T-helper 2 cell treated with Interferon-gamma antibody and Interleukin-4, amounts not matched to agents 5 μg/mL and 100 μg/mL, for 36 hours (primary cell): ENCODE results near the gene MTM1.

ENCODE experiments used
- DNase-seq: peaks from one replicate; pipeline ENCODE4 v3.0.0; 2021; ENCODE audit warnings: low spot score
- H3K27ac Mint-ChIP-seq: one replicate; pipeline ENCODE4 v1.8.0; 2021; ENCODE audit warnings: mild to moderate bottlenecking, mixed read lengths
- H3K27me3 Mint-ChIP-seq: one replicate; pipeline ENCODE4 v1.8.0; 2021; ENCODE audit warnings: low read depth, mixed read lengths
- H3K36me3 Mint-ChIP-seq: one replicate; pipeline ENCODE4 v1.8.0; 2021; ENCODE audit warnings: low read depth, mixed read lengths
- H3K4me1 Mint-ChIP-seq: one replicate; pipeline ENCODE4 v1.8.0; 2021; ENCODE audit warnings: low read depth, mixed read lengths
- H3K4me3 Mint-ChIP-seq: one replicate; pipeline ENCODE4 v1.8.0; 2022; ENCODE audit warnings: mild to moderate bottlenecking, moderate library complexity, mixed read lengths
- H3K9me3 Mint-ChIP-seq: one replicate; pipeline ENCODE4 v1.8.0; 2021; ENCODE audit warnings: mixed read lengths

Gene MTM1

DNA sequence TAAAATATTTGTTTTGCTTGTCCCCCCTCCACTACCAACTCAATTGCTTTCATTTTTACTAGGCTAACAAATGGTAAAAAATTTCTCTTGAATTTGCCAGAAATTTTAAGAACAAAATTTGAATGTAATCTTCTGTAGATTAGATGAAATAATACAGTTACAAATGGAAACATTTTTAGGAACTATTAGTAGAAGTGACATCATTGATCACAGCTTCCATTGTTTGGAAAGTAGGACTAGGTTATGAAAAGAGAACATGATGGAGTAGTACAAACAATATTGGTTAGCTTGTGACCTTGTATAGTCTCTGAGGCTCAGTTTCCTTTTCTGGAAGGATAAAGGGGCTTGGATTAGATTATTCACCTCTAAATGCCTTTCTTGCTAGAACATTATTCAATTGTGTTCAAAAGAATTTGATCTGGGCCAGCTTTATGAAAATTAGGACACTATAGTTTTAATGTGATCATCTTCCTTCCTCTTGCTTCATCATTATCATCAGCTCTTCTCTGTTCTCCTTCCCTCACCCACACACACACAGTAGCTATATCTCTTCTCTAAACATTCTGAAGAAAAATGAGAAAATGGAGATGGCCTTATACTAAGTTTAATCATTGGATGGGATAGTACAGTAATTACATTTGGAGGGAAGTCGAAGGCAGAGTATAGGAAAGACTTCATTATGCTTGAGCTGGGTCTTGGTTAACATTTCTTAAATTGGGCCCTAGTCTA lies 134.7 kb downstream of the MTM1 start:
- no peak overlapping the region for H3K4me3 Mint-ChIP-seq
- H3K4me1 Mint-ChIP-seq = peaks cover 15% of the 10 kb centered on the region
- H3K9me3 Mint-ChIP-seq = no peaks in the 10 kb centered on the region
- H3K27ac Mint-ChIP-seq = peak overlapping the region; percentile 1
- no peak for DNase-seq
- H3K27me3 Mint-ChIP-seq = no peaks in the 10 kb centered on the region
- H3K36me3 Mint-ChIP-seq = peaks cover 35% of the 10 kb centered on the region

DNA sequence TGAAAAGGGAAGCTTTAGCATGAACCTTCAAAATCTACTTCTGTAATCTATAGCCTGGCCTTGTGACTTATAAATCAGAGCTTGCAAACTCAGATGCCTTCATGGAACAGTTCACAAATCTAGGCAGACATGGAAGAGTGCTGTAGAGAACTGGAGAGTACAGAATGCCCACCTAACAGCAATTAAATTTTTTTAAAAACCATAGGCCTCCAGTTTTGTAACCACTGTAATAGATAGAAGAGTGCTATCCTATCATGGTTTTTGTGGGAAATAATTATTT lies 135.2 kb downstream of the MTM1 start:
- peaks cover 35% of the 10 kb centered on the region for H3K36me3 Mint-ChIP-seq
- no peak for DNase-seq
- H3K4me1 Mint-ChIP-seq = peaks cover 15% of the 10 kb centered on the region
- H3K4me3 Mint-ChIP-seq = no peak overlapping the region
- H3K27me3 Mint-ChIP-seq = no peaks in the 10 kb centered on the region
- H3K27ac Mint-ChIP-seq = no peak overlapping the region
- no peaks in the 10 kb centered on the region for H3K9me3 Mint-ChIP-seq

DNA sequence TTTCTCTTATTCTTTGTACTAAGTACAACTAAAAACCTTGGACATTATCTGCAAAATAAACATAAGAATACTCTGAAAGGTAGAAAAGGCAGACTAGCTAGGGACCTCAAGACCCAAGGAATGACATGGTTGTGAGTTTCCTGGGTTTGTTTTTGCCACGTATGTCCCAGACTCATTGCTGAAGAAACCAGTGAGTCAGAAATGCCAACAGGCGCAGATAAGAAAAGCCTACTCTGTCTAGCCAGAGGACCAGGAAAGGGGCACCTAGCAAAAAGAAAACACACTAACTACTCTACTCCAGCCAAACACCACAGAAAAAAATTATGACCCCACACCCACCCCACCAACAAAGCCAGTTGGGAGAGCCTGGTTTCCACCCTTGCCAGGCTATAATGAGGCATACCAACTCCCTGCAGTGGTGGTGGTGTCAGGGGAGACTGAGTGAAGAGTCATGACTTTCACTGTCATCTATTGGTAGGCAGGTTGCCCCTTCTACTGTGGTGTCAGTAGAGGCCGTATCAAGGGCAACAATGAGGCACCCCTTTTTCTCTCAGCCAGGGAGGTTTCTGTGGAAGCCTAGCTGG lies 135.7 kb downstream of the MTM1 start:
- Mint-ChIP-seq H3K4me1 (peaks cover 15% of the 10 kb centered on the region), H3K9me3 (no peaks in the 10 kb centered on the region), H3K4me3 (no peak overlapping the region), H3K27me3 (no peaks in the 10 kb centered on the region), H3K27ac (no peak overlapping the region), H3K36me3 (peaks cover 35% of the 10 kb centered on the region)
- DNase-seq = peak; percentile 35

DNA sequence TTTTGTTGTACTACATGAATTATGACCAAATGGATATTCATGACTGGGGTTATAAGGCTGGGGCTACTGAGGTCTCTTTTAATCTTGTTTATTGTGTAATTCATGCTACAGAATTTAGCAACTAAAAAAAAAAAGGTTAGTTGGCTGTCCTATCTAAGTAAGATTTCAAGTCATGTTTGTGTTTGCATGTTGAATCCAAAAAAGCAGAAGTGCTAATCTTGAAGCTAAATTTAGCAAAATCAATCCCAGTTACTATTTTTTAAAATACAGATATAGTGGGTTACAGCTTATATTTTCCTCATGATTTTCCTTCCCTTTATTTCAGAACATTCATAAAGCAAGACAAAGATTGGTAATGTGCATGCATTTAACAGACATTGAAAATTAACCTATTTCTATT lies 144.2 kb downstream of the MTM1 start:
- Mint-ChIP-seq H3K36me3 (peaks cover 8% of the 10 kb centered on the region), H3K27ac (no peak overlapping the region), H3K27me3 (no peaks in the 10 kb centered on the region), H3K9me3 (no peaks in the 10 kb centered on the region), H3K4me3 (no peak overlapping the region), H3K4me1 (peaks cover 8% of the 10 kb centered on the region)
- DNase-seq = no peak

GRCh38 chrX:150715184-150715583 lies 146.8 kb downstream of the MTM1 start:
- Mint-ChIP-seq H3K27me3 (no peaks in the 10 kb centered on the region), H3K9me3 (no peaks in the 10 kb centered on the region), H3K27ac (no peak overlapping the region), H3K4me1 (peaks cover 5% of the 10 kb centered on the region), H3K4me3 (no peak overlapping the region), H3K36me3 (no peaks in the 10 kb centered on the region)
- DNase-seq = no peak

GRCh38 chrX:150719621-150720020 lies 151.2 kb downstream of the MTM1 start:
- no peaks in the 10 kb centered on the region for H3K27me3 Mint-ChIP-seq
- peaks cover 3% of the 10 kb centered on the region for H3K9me3 Mint-ChIP-seq
- no peaks in the 10 kb centered on the region for H3K4me1 Mint-ChIP-seq
- no peak for DNase-seq
- no peak overlapping the region for H3K27ac Mint-ChIP-seq
- H3K36me3 Mint-ChIP-seq = peaks cover 22% of the 10 kb centered on the region
- no peak overlapping the region for H3K4me3 Mint-ChIP-seq
